ENCODE data around the gene PARD3. TPM values are rescaled to one million over a fixed set of nuclear protein-coding genes. Genes with fewer than 3 reads are reported as not detected.

Gene PARD3
- total RNA-seq, 1 donor from 2014 or later, result 0.11 TPM

- Mint-ChIP-seq H3K27ac (no peak overlapping the region), H3K27me3 (no peaks in the 10 kb centered on the region), H3K4me1 (no peaks in the 10 kb centered on the region), H3K36me3 (ENCODE audit: low read depth) (no peaks in the 10 kb centered on the region), H3K9me3 (no peaks in the 10 kb centered on the region), H3K4me3 (no peak overlapping the region)
- DNase-seq (no peak), ATAC-seq (ENCODE audit: low read depth) (no peak)
- POLR2A ChIA-PET, result no interaction called here
- intact Hi-C loops (cut with micrococcal nuclease), result no loop called here
- CTCF ChIA-PET, result no interaction called here
- no peak for TF ChIP-seq CTCF (IDR thresholded peaks at IDR 0.05)
These were observed 205.7 kb downstream of the PARD3 start for GRCh38 chr10:34609287-34609940.

- CTCF ChIA-PET, result no interaction called here
- Mint-ChIP-seq H3K36me3 (ENCODE audit: low read depth) (no peaks in the 10 kb centered on the region), H3K27me3 (no peaks in the 10 kb centered on the region), H3K27ac (no peak overlapping the region), H3K9me3 (no peaks in the 10 kb centered on the region), H3K4me1 (no peaks in the 10 kb centered on the region), H3K4me3 (no peak overlapping the region)
- POLR2A ChIA-PET, result no interaction called here
- no peak for DNase-seq
- TF ChIP-seq CTCF (IDR thresholded peaks at IDR 0.05), result no peak
- intact Hi-C loops (cut with micrococcal nuclease), result no loop called here
- no peak for ATAC-seq (ENCODE audit: low read depth)
These were observed 207.2 kb downstream of the PARD3 start for GRCh38 chr10:34607894-34608293.

DNA sequence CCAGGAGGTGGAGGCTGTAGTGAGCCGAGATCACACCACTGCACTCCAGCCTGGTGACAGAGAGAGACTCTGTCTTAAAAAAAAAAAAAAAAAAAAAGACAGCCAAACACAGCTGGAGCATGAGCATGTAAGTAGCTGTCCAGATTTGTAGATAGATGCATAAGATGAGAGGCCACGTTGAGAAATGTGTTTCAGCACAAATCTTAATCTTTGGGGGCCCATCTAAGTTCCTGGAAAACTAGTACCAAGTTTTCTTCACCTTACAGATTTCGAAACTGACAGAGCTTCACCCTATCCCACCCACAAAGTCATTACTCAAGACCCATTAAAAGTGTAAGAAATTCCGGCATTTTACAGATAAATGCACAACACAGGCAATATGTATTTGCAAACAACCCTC lies 208.2 kb downstream of the PARD3 start:
- H3K4me3 Mint-ChIP-seq, result no peak overlapping the region
- no peaks in the 10 kb centered on the region for H3K9me3 Mint-ChIP-seq
- H3K27me3 Mint-ChIP-seq, result no peaks in the 10 kb centered on the region
- CTCF ChIA-PET, result no interaction called here
- no peak for TF ChIP-seq CTCF (IDR thresholded peaks at IDR 0.05)
- H3K27ac Mint-ChIP-seq, result no peak overlapping the region
- ATAC-seq (ENCODE audit: low read depth) (no peak), DNase-seq (no peak)
- H3K36me3 Mint-ChIP-seq (ENCODE audit: low read depth), result no peaks in the 10 kb centered on the region
- intact Hi-C loops (cut with micrococcal nuclease), result no loop called here
- POLR2A ChIA-PET, result no interaction called here
- no peaks in the 10 kb centered on the region for H3K4me1 Mint-ChIP-seq

DNA sequence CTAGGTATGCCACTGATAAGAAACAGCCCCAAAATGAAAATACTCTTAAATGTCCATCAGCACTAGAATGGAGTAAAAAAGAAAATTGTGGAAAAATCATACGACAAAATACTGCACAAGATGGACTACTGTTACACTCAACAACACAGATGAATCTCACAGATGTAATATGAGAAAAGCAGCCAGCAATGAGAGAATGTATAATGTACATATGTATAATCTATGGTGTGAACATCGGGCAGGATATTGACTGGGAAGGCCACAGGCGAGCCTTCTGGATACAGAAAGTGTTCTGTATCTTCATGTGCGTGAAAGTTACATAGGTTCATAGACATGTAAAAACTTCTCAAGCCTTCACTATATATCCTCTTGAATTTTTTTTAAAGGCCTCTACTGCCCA lies 212.6 kb downstream of the PARD3 start:
- ChIA-PET POLR2A (no interaction called here), CTCF (no interaction called here)
- Mint-ChIP-seq H3K36me3 (ENCODE audit: low read depth) (no peaks in the 10 kb centered on the region), H3K27ac (no peak overlapping the region), H3K4me1 (no peaks in the 10 kb centered on the region), H3K9me3 (no peaks in the 10 kb centered on the region), H3K27me3 (no peaks in the 10 kb centered on the region), H3K4me3 (no peak overlapping the region)
- no peak for DNase-seq
- intact Hi-C loops (cut with micrococcal nuclease), result no loop called here
- no peak for TF ChIP-seq CTCF (IDR thresholded peaks at IDR 0.05)
- ATAC-seq (ENCODE audit: low read depth), result no peak

- CTCF ChIA-PET, result no interaction called here
- ATAC-seq (ENCODE audit: low read depth), result no peak
These were observed 213.4 kb downstream of the PARD3 start for GRCh38 chr10:34601691-34602090.

More at GRCh38 chr10:34601691-34602090, 213.4 kb downstream of the PARD3 start:
- no peak for TF ChIP-seq CTCF (IDR thresholded peaks at IDR 0.05)
- H3K36me3 Mint-ChIP-seq (ENCODE audit: low read depth), result no peaks in the 10 kb centered on the region
- H3K27me3 Mint-ChIP-seq, result no peaks in the 10 kb centered on the region
- POLR2A ChIA-PET, result no interaction called here
- no peaks in the 10 kb centered on the region for H3K9me3 Mint-ChIP-seq
- no peak for DNase-seq
- H3K4me1 Mint-ChIP-seq, result no peaks in the 10 kb centered on the region
- H3K4me3 Mint-ChIP-seq, result no peak overlapping the region
- intact Hi-C loops (cut with micrococcal nuclease), result no loop called here
- H3K27ac Mint-ChIP-seq, result no peak overlapping the region

Measured in activated B cell treated with CpG ODN at 0.5 μM for 24 hours (primary cell).